T-helper 1 cell (primary cell): Measurements from ENCODE around the gene SPNS2.
"Not testable (repeated sequence)": the region's sequence is repeated elsewhere in the genome, so short reads cannot be mapped to it uniquely, and the experiment has no call there.

Source experiments
- DNase-seq, 5 donors: peaks; one replicate each; pipeline ENCODE4 v3.0.0-alpha.2; 2012 to 2020

The SPNS2 gene

DNA sequence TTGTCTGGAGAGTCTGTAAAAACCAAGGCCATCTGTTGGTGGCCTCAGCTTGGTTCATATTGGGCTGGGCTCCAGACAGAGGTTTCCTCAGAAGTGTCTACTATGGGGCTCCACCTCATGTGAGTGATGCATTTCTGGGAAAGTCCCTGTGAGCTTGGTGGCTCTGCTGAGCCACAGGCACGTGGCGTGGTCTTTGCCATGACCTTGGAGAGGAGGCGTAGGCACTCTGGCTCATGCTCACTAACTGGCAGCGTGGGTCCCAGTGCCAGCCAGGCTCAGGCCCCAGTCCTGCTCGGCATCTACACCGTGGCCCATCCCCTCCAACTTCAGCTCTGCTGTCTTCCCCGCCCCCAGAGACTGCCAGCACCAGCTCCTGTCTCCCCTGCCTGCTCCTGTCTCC, 75.0 kb downstream of the SPNS2 start:
- DNase-seq, result peak in 3 of 5 donors; percentile 33 to 43 (median 43)

DNA sequence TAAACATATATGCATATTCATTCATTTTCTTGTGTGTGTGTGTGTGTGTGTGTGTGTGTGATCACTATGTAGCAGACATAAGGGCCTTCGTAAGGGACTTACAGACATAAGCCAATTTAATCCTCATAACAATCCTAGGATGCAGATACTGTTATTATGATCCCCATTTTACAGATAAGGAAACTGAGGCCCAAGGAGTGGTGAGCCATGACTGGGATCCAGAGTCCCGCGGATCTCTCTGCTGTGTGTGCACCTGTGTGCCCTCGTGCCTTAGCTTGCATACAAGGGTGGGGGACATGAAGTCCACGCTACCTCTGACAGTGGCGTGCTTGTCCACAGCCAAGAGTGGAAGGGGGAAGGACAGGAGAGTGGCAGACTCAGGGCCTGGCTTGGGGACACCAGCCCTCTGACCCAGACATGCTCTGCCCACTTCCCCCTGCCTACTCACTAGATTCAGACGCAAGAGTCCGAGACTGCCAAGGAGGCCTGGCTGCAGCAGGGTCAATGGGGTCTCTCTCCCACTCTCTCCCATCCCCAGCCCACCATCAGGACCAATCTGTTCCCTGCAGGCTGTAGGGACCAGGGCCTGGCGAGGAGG, 75.9 kb downstream of the SPNS2 start:
- no peak for DNase-seq

DNA sequence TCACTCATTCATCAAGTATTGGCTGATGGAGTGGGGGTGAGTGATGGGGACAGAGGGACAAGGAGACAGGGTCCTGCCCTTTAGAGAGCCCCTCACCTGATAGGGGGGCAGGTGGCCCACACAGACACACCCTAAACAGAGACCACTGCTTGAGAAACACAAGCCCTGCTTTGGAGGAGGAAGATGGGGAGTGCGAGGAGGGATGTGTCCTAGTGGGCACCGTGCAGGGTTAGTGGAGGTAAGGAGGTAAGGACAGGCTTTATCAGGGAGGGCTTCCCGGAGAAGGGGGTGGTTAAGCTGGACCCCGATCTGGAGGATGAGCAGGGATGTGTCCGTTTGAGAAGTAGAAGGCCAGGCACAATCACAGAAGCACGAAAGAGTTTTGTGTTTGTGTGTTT, 77.5 kb downstream of the SPNS2 start:
- no peak for DNase-seq

DNA sequence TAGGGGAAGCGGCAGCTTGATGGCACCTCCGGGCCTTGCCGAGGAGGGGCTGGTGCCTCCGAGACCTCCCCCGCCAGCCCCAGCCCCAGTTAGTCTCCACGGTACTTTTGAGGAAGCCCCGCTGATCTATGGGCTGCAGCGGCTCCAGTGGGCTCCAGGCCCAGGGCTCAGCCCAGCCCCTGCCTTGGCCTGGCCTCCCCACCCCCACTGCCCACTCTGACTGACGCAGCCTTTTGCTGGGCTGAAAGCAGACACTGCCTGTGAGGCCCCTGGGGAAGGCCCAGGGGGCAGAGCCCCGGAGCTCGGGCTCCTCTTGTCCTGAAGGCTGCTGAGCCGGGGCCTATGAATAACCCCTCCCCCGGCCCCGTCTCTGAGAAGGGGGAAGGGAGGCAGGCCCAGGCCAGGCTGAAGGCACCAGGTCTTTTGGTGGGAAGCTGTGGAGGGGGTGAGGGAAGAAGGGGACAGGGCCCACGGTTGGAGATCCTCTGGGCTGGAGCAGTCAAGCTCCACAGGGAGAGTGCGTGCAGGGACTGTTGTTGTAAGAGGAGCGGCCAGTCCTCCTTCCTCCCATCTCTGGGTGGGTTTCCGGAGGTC, 78.1 kb downstream of the SPNS2 start:
- DNase-seq, result no peak

DNA sequence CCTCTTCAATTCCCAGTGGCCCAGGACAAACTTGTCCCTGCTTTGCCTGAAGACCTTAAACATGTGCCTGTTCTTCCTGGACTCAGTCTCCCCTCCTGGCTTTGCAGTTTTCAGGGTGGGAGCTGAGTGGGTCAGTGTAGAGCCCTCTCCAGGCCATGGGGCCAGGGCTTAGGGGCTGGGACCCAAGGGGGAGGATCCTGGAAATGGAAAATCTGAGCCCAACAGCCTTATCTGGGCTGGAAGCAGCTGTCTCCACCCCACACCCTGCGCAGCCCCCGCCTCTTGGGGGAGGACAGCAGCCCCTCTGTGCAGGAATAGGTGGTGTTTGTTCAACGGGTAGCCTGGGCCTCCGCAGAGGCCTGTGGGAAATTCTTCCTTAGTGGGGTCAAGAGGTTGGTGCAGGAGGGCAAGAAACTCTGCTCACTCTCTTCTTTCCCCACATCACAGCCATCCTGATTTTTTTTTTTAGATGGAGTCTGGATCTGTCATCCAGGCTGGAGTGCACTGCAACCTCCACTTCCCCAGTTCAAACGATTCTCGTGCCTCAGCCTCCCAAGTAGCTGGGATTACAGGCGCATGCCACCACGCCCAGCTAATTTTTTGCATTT, 78.8 kb downstream of the SPNS2 start:
- no peak for DNase-seq

DNA sequence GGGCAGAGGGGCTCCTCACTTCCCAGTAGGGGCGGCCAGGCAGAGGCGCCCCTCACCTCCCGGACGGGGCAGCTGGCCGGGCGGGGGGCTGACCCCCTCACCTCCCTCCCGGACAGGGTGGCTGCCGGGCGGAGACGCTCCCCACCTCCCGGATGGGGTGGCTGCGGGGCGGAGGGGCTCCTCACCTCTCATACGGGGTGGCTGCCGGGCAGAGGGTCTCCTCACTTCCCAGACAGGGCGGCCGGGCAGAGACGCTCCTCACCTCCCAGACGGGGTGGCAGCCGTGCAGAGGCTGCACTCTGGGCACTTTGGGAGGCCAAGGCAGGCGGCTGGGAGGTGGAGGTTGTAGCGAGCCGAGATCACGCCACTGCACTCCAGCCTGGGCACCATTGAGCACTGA, 79.7 kb downstream of the SPNS2 start:
- not testable (repeated sequence) for DNase-seq

DNA sequence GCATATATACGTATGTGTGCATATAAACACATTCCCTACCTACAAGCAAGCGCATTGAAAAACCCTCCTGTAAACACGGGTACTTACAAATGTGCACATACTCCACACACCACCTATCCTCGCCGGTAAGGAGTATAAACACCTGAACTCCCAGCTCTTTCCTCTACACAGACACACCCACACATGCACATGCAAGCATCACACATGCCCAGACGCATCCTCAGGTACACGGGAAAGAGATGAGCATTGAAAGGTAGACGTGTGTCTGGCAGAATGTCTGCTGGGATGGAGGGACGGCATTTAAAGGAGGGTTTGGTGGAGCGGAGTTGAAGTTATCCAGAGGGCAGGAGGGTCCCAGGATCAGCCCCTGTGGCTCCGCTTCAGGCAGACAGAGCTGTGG, 81.0 kb downstream of the SPNS2 start:
- no peak for DNase-seq

DNA sequence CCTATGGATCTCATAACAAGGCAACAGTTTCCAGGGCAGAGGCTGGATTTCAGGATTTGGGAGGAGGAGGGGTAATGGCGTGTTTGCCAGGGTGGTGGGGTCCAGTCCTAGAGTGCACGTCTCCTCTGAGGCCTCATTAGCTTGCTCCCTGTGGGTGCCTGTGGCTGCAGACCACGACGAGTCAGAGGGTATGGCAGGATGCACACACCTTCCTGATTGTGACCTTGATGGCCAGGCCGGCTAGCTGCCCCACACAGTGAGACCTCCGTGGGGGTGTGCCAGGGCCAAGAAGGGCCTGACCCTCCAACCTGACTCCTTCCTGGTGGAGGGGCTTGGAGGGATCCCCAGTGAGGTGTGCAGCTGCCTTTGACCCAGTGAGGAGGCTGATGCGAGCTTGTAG, 81.6 kb downstream of the SPNS2 start:
- DNase-seq, result no peak

DNA sequence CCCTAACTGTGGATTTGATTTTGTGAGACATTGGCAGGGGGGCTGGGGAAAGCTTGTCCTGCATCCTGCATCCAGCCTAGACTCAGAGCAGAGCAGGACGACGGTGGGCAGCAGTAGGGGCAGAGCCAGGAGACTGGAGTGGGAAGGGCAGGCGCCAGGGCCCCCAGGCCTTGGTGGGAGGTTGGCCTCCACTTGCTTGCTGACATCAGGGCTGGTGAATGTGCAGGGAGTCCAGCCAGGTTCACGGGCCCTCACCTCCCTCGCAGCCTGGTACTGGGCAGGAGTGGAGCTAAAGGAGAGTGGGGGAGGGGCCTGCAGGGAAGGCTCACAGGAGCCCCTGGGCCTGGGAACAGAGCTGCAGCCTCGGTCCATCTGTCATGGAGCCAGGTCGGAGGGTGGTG, 83.4 kb downstream of the SPNS2 start:
- DNase-seq, result no peak

DNA sequence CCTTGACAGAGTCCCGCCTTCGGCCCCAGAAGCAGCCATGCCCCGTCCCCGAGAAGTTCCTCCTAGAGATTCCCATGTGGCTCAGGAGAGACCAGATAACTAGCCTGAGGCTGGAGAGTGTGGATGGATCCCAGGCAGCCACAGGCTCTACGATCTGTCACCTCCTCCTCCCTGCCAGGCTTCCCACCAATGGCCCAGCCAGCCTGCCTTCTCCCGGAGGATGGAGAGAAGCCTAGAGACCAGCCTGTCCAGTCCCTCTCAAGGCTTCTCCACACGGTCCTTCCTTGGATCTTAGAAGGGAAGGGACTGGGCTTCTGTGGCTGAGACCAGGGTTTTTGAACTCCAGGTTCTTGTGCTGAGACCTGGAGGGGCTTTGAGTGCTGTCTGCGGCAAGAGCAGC, 84.0 kb downstream of the SPNS2 start:
- DNase-seq, result no peak

DNA sequence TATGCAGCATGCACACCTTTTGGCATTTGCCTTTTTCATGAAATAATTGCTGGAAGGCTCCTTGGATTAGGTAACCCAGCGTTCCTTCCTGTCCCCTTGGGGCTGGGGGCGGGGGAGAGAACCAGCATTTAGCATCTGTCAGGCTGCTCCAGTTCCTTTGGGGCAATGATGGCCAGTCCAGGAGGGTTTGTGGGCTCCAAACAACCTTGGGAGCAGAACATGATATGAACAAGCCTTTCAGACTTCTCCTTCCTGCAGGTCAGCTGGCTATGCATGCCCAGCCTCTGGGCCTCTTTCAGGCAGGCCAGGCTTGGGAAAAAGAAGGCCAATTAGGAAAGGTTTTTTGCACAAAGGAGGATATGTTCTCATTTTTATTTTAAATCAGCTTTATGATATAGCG, 84.5 kb downstream of the SPNS2 start:
- no peak for DNase-seq

DNA sequence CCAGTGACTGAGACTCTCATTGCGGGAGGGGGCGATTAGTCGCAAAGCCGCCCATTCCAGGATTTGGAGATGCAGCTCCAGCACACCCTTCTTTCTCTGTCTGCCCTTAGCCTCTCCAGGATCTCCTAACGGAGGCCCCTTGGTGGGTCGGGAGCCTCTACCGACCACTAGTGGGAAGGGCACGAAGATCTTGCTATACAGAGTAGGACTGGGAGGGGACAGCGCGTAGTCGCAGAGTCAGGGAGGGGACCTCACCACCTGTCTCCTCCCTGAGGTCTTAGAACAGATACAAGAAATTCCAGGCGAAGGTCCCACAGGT, 85.1 kb downstream of the SPNS2 start:
- DNase-seq, result no peak

DNA sequence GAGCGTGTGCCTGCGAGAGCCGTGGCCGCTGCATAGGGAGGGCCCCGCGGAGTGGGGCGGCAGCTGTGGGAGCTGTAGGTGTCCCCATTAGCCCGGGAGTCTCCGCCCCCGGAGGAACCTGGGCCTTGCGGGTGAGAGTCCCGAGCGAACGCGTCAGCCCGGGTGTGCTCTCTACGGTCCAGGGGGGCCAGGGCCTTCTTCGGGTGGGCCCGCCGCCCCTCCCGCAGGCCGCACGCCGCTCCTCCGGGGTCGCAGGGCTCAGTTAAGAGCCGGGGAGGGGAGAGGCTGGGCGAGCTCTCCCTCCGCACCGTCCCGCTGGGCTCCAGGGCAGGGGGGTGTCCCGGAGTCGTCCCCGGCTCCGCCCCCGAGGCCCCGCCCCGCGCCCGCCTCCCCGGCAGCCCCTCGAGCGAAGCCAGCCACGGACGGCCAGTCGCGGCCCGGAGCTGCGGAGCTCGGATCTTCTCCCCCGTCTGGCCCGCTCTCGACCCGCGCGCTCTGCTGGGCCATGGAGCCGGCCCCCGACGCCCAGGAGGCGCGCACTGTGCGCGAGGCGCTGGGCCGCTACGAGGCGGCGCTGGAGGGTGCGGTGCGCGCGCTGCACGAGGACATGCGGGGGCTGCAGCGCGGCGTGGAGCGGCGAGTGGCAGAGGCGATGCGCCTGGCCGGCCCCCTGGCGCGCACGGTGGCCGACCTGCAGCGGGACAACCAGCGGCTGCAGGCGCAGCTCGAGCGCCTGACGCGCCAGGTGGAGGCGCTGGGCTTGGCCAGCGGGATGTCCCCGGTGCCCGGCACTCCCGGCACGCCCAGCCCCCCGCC, 85.6 kb downstream of the SPNS2 start, which contains the start of gene SMTNL2:
Gene SMTNL2, plus strand, starts transcription at position 429 of the 816 bp plus-strand sequence. Its CDS starts 77 bp downstream, at position 506.
- no peak for DNase-seq

DNA sequence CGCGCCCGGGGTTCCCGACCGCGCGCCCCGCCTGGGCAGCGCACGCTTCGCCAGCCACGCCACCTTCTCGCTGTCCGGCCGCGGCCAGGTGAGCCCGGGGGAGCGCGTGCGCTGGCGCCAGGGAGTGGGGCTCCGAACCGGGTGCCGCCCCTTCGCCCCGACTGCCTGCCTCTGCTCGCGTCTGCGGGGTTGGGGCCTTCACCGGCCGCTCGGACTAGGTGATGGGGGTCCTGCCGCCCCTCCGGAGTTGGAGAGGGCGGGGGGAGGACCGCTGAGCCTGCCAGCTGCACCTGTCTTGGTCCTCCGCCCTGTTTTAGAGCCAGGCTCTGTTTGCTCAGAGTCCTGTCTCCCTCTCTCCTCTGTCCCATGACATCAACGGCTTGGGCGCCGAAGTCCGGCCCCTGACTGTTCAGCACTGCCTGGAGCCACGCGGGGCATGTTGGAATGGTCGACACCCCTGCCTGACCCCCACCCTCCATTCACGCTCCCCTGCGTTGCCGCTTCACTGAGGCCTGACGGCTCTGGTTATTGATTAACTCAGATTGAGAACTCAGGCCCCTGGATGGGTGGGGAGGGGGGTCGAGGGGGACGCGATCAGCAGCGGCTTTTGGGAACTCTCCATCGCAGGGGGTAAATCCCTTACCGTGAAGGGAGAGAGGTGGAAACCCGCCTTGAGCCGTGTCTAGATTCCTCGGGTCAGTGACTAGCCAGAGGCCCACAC, 86.4 kb downstream of the SPNS2 start:
- no peak for DNase-seq

DNA sequence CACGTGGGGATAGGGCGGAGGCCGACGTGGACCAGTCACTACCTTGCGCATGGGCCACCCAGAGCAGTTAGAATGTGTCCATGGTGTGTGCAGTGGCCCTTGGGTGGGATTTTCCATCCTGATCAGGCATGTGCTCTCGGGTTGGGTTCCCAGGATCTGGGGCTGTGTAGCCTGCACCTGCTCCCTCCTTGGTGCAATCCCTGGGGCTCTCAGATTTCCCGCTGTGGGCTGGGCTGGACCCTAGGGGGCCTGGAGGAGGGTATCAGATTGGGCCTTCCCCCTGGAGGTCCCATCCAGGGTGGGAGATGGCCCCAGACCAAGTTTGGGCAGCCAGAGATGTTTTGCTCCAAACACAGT, 86.9 kb downstream of the SPNS2 start:
- no peak for DNase-seq

DNA sequence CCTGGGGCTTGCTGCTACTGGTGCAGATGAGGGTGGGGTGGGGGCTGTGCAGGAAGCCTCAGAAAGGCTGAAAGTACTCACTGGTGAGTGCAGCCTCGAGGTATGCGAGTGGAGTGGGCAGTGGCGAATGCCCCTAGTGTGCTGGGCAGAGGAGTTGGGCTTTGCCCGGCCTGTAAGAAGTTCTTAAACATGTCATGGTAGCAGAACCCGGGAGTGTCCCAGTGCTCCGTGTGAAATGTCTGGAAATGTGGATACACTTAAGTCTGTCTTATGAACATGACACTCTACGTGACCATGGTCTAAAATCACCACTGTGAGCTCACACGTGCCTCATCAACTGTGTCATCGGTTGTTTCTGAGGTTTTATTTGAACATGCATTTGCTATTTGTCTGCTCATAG, 87.4 kb downstream of the SPNS2 start:
- no peak for DNase-seq

DNA sequence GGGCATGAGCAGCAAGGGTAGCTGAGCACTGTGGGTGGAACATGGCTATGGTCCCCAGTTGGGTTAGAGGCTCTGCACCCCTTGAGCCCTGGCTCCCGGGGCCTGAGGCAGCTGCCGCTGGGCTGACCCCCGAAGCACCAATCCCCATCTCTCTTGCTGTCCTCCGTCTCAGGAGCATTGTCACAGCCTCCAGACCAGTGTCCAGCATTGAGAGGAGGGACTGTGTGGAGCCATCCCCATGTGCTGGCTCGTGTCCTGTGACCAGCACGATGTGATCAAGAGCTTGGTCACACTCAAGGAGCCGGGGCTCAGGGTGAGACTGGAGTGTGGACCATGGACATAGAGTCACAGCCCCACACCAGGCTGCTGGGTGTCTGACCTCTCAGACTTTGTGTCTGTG, 88.5 kb downstream of the SPNS2 start:
- DNase-seq, result no peak

DNA sequence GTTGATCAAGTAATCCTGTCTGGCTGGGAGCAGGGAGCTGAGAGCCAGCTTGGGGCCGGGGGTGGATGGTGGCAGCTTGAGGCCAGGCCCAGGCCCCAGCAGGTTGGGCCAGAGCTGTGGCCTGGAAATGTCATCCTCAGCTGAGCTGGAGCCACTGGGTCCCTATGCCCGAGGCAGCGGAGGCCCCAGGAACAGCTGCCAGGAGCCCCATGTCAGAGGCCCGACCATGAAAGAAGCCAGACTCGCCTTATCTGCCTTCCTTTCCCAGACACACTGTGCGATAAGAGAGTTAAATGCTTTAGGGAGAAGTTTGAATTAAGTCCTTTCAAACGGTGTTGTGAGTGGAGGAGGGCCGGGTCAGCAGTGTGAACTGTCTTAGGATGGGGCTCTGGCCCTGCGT, 89.1 kb downstream of the SPNS2 start:
- no peak for DNase-seq

DNA sequence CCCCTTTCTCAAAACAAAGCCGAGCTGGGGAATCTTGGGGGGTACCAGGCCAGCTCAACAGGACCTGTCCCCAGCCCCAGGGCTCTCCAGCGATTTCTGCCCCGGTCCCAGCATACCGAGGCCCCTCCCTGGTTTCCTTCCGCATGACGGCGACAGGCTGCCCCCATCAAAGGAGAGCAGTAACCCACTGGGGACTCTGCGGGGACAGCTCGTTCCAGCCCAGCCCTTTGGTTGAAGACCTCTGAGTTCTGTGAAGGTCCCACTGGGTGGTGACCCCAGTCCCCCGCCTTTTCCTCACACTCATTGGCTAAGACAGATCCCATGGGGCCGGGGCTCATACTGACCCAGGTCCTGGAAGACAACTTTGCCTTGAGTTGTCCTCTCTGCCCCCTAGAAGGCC, 89.7 kb downstream of the SPNS2 start:
- DNase-seq, result no peak
